CD14-positive monocyte (primary cell): ENCODE measurements around the gene TSHR. TPM values are rescaled to one million over a fixed set of nuclear protein-coding genes. Genes with fewer than 3 reads are reported as not detected.

ENCODE experiments used
- DNase-seq, 3 donors: peaks; one replicate each; pipeline ENCODE4 v3.0.0-alpha.2; 2011 to 2022
- H2AFZ ChIP-seq: 2 replicates; pipeline ENCODE4 v1.6.0; 2012; ENCODE audit warnings: mild to moderate bottlenecking, low read depth, low read length, inconsistent platforms; ENCODE audit not compliant: insufficient read depth, poor library complexity, severe bottlenecking
- H3K27ac ChIP-seq, 2 donors: 1 replicate in 1 of 2; 2 replicates in 1 of 2; pipeline ENCODE4 v1.5.1; 2012 to 2013; ENCODE audit warnings: low read length in 2 of 2, control low read depth in 1 of 2, inconsistent platforms in 1 of 2, low read depth in 1 of 2, mild to moderate bottlenecking in 1 of 2
- H3K27me3 ChIP-seq, 2 donors: one replicate each; pipeline versions ENCODE4 v1.6.0 to v1.6.1; 2011 to 2013; ENCODE audit warnings: low read length in 2 of 2; ENCODE audit not compliant: control insufficient read depth in 2 of 2, insufficient read depth in 2 of 2
- H3K36me3 ChIP-seq, 2 donors: replicated peaks in 1 of 2; 1 replicate in 1 of 2; 2 replicates in 1 of 2; pipeline versions ENCODE4 v1.5.1 to v1.6.1; 2012 to 2013; ENCODE audit warnings: low read length in 2 of 2, control low read depth in 1 of 2, inconsistent platforms in 1 of 2, mild to moderate bottlenecking in 1 of 2; ENCODE audit not compliant: insufficient read depth in 2 of 2, control insufficient read depth in 1 of 2
- H3K4me1 ChIP-seq, 2 donors: 1 replicate in 1 of 2; 2 replicates in 1 of 2; pipeline versions ENCODE4 v1.5.1 to v1.6.1; 2012 to 2013; ENCODE audit warnings: low read length in 2 of 2, control low read depth in 1 of 2, inconsistent platforms in 1 of 2, mild to moderate bottlenecking in 1 of 2, moderate library complexity in 1 of 2; ENCODE audit not compliant: insufficient read depth in 2 of 2, control insufficient read depth in 1 of 2
- H3K4me2 ChIP-seq: replicated peaks from 2 replicates; pipeline ENCODE3; 2012; ENCODE audit warnings: low read length, moderate library complexity, mild to moderate bottlenecking; ENCODE audit not compliant: poor library complexity, severe bottlenecking; ENCODE audit errors: extremely low read depth
- H3K4me3 ChIP-seq, 3 experiments: fragments of 200-600 bp in 1 of 3; sonication (generic) in 1 of 3; replicated peaks in 1 of 3; 1 replicate in 2 of 3; 2 replicates in 1 of 3; pipeline ENCODE4 v1.5.1; 2011 to 2013; ENCODE audit warnings: low read length in 3 of 3, mild to moderate bottlenecking in 3 of 3, control low read depth in 2 of 3, low read depth in 2 of 3, inconsistent platforms in 1 of 3, moderate library complexity in 1 of 3
- H3K79me2 ChIP-seq: 2 replicates; pipeline ENCODE4 v1.6.0; 2012; ENCODE audit warnings: mild to moderate bottlenecking, control low read depth, inconsistent platforms, low read length, moderate library complexity; ENCODE audit not compliant: insufficient read depth
- H3K9ac ChIP-seq: 2 replicates; pipeline ENCODE4 v1.6.0; 2017; ENCODE audit warnings: low read length, mild to moderate bottlenecking; ENCODE audit not compliant: insufficient read depth, poor library complexity, severe bottlenecking
- H3K9me3 ChIP-seq, 2 donors: replicated peaks in 1 of 2; 1 replicate in 1 of 2; 2 replicates in 1 of 2; pipeline versions ENCODE4 v1.5.1 to v1.6.1; 2012 to 2013; ENCODE audit warnings: low read length in 2 of 2, control low read depth in 1 of 2; ENCODE audit not compliant: control insufficient read depth in 1 of 2, insufficient read depth in 1 of 2
- H4K20me1 ChIP-seq: 2 replicates; pipeline ENCODE4 v1.6.0; 2012; ENCODE audit warnings: mild to moderate bottlenecking, low read length, control low read depth, moderate library complexity; ENCODE audit not compliant: insufficient read depth
- H3K27ac Mint-ChIP-seq, 7 donors: one replicate each; pipeline ENCODE4 v1.8.0; 2020; ENCODE audit warnings: mild to moderate bottlenecking in 7 of 7, mixed read lengths in 7 of 7, moderate library complexity in 6 of 7, inconsistent platforms in 2 of 7
- H3K27me3 Mint-ChIP-seq, 3 donors: one replicate each; pipeline ENCODE4 v1.8.0; 2021 to 2022; ENCODE audit warnings: low read depth in 3 of 3, mild to moderate bottlenecking in 3 of 3, mixed read lengths in 3 of 3, moderate library complexity in 3 of 3, inconsistent platforms in 1 of 3
- H3K36me3 Mint-ChIP-seq, 2 donors: one replicate each; pipeline ENCODE4 v1.8.0; 2020; ENCODE audit warnings: mixed read lengths in 2 of 2, inconsistent platforms in 1 of 2, mild to moderate bottlenecking in 1 of 2
- H3K4me1 Mint-ChIP-seq: one replicate; pipeline ENCODE4 v1.8.0; 2020; ENCODE audit warnings: mild to moderate bottlenecking, mixed read lengths
- H3K4me3 Mint-ChIP-seq, 2 donors: one replicate each; pipeline ENCODE4 v1.8.0; 2020; ENCODE audit warnings: mild to moderate bottlenecking in 2 of 2, mixed read lengths in 2 of 2, moderate library complexity in 1 of 2
- H3K9me3 Mint-ChIP-seq, 7 donors: one replicate each; pipeline ENCODE4 v1.8.0; 2020 to 2022; ENCODE audit warnings: mixed read lengths in 7 of 7, mild to moderate bottlenecking in 6 of 7, moderate library complexity in 6 of 7, inconsistent platforms in 2 of 7
- CTCF ChIP-seq: fragments of 200-600 bp; IDR thresholded peaks from one replicate; pipeline ENCODE4 v1.8.0; 2022; ENCODE audit warnings: antibody characterized with exemption, mild to moderate bottlenecking
- WGBS: methylation state at CpG from one replicate; pipeline ENCODE4 v1.1.5; 2013; ENCODE audit warnings: missing lambda C conversion rate; ENCODE audit not compliant: insufficient coverage; 5-methylcytosine and 5-hydroxymethylcytosine counted together
- intact Hi-C, 2 donors: fragments of 100-400 bp; cut with micrococcal nuclease; formaldehyde crosslinking; loops; one replicate each; pipeline versions ENCODE4 v1.15.0 to v1.15.1; 2023
- polyA plus RNA-seq, 3 donors: library from polyadenylated mRNA; depleted of rRNA in 1 of 3; unstranded in 2 of 3; stranded (reverse) in 1 of 3; fragments of 300-500 nt in 2 of 3; fragments of >200 nt in 1 of 3; fragmentation: Illumina TruSeq in 2 of 3; gene quantifications; 1 replicate in 2 of 3; 2 replicates in 1 of 3; pipeline ENCODE4 v1.2.3, GENCODE V29; 2012 to 2021

Gene TSHR
- polyA plus RNA-seq, 3 donors = not detected

- peaks cover 17 to 28% of the 10 kb centered on the region in 2 donors for H3K36me3 Mint-ChIP-seq
- no peaks in the 10 kb centered on the region for H3K27me3 ChIP-seq
- H3K4me2 ChIP-seq = peak overlapping the region; percentile 36
- peaks cover 6% of the 10 kb centered on the region for H3K79me2 ChIP-seq
- intact Hi-C loops = loop anchor here in 1 of 2 donors (10.0 kb wide), 1 partner anchor 48 kb away; the partner anchor contains the start of gene GTF2A1
- no peak overlapping the region for H3K9ac ChIP-seq
- WGBS = no CpG with 5 or more reads among the region's 1 CpG
- no peaks in the 10 kb centered on the region for H3K9me3 Mint-ChIP-seq
- no peak for DNase-seq
- H3K27ac ChIP-seq = peak overlapping the region in 1 of 2 donors; percentile 74
- H3K27ac Mint-ChIP-seq = peak overlapping the region; percentile 15 to 95 (median 91)
- no peaks in the 10 kb centered on the region for H3K9me3 ChIP-seq
- H3K27me3 Mint-ChIP-seq = no peaks in the 10 kb centered on the region
- peak overlapping the region in 2 of 3 experiments; percentile 12 to 33 for H3K4me3 ChIP-seq
- H3K36me3 ChIP-seq = peaks cover 0 to 17% of the 10 kb centered on the region in 2 donors
- H3K4me1 Mint-ChIP-seq = peaks cover 40% of the 10 kb centered on the region
- H3K4me1 ChIP-seq = peaks cover 21 to 36% of the 10 kb centered on the region in 2 donors
- no peak for TF ChIP-seq CTCF
- H3K4me3 Mint-ChIP-seq = no peak overlapping the region
- H2AFZ ChIP-seq = no peak overlapping the region
- H4K20me1 ChIP-seq = no peaks in the 10 kb centered on the region
Measured at GRCh38 chr14:81177225-81177624, 221.8 kb downstream of the TSHR start.

DNA sequence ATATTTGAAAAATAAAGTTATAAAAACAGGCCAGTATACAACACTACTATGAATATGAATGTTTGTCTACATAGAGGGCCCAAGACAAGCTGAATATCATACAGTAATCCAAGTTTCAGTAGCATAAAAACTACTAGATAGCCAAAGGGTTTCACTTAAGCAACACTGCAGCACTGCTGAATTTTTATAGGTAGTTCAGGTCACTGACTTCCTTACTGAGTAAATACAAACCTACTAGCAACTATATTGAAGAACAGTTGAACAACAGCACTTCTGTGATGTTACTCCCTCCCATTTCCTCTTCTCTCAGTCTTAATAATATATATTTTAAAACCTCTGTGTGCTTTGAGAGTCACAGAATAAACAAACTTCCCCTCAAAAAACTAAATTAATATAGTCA is 222.6 kb downstream of the TSHR start:
- DNase-seq = peak in 1 of 3 donors; percentile 10
- Histone ChIP-seq H3K9ac (no peak overlapping the region), H3K4me2 (no peak overlapping the region), H3K36me3 (peaks cover 2 to 23% of the 10 kb centered on the region in 2 donors), H2AFZ (no peak overlapping the region), H3K27ac (peak overlapping the region in 1 of 2 donors; percentile 74), H3K79me2 (peaks cover 7% of the 10 kb centered on the region), H3K9me3 (no peaks in the 10 kb centered on the region), H3K27me3 (no peaks in the 10 kb centered on the region), H3K4me3 (no peak overlapping the region), H3K4me1 (peaks cover 21 to 36% of the 10 kb centered on the region in 2 donors), H4K20me1 (no peaks in the 10 kb centered on the region)
- Mint-ChIP-seq H3K4me3 (no peak overlapping the region), H3K4me1 (peaks cover 33% of the 10 kb centered on the region), H3K27me3 (no peaks in the 10 kb centered on the region), H3K9me3 (no peaks in the 10 kb centered on the region), H3K36me3 (peaks cover 24 to 34% of the 10 kb centered on the region in 2 donors), H3K27ac (peak overlapping the region in 2 of 7 donors; percentile 4 to 46)
- no peak for TF ChIP-seq CTCF
- intact Hi-C loops = loop anchor here in 1 of 2 donors (10.0 kb wide), 1 partner anchor 47 kb away; the partner anchor contains the start of gene GTF2A1
